ENCODE results near the gene HOXC4. TPM values are rescaled to one million over a fixed set of nuclear protein-coding genes. Genes with fewer than 3 reads are reported as not detected.
A peak's percentile ranks its signal among the peaks of the same experiment; 100 is the strongest.

Gene HOXC4
- total and polyA plus RNA-seq, 2 donors: 0.19 to 0.37 TPM

DNA sequence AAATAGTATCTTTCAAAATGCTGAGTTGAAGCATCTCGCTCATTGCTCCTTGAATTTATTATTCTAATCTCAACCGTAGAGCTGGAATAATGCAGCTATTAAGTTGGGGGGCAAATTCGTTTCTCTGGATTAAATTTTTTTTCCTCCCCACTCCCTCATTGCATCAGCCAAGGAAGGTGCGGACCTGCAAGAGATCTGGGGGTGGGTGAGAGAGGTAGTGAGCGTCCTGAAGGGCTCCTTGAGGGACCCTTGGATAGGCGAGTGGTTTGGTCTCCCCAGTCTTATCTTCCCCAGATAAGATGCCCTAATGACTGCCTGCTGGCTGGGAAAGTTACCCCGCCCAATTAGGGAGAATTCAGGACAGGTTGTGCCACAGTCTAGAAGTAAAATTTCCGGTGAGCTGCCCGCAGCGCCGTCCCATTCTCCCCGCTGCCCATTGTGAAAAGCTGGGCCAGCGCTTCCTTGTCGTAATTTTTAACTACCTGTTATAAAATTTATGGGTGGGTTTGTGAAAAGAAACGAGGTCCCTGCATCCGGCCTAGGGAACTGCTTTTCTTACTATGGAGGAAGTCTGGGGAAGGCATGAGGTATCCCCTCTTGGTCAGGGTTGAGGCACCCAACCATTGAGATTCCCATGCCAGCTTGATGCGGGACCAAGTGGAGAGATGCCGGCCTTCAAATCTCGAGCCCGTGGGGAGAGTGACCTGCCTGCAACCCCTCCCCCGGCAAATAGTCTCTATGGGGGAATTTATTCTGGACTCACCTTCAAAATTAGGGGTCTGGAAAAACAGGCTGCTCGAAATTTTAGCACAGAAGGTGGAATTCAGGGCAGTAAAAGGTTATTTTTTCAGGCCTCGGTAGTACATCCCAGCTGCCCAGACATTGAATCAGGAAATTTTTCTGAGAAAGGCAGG lies 38.4 kb upstream of the HOXC4 start:
- peaks cover 3 to 23% of the 10 kb centered on the region in 2 donors for H3K4me1 ChIP-seq (ENCODE audit: control insufficient read depth in 2 of 2, insufficient read depth in 2 of 2, low read length in 2 of 2)
- H3K4me3 ChIP-seq (ENCODE audit: low read length in 2 of 2): no peak overlapping the region
- DNase-seq (ENCODE audit: low read depth in 6 of 9, low spot score in 9 of 9): no peak
- no peak overlapping the region for H3K27ac ChIP-seq (ENCODE audit: low read depth in 1 of 2, low read length in 1 of 2)
- peaks cover 0 to 13% of the 10 kb centered on the region in 2 donors for H3K9me3 ChIP-seq (ENCODE audit: control insufficient read depth in 2 of 2, insufficient read depth in 1 of 2, low read length in 1 of 2)
- WGBS: 9% methylated on average over 23 of the region's 23 CpGs
- H3K36me3 ChIP-seq (ENCODE audit: control insufficient read depth in 2 of 2, insufficient read depth in 2 of 2, low read length in 1 of 2): no peaks in the 10 kb centered on the region
- H3K27me3 ChIP-seq (ENCODE audit: control insufficient read depth in 2 of 2, insufficient read depth in 1 of 2, low read length in 1 of 2): peaks cover 84 to 100% of the 10 kb centered on the region in 2 donors

DNA sequence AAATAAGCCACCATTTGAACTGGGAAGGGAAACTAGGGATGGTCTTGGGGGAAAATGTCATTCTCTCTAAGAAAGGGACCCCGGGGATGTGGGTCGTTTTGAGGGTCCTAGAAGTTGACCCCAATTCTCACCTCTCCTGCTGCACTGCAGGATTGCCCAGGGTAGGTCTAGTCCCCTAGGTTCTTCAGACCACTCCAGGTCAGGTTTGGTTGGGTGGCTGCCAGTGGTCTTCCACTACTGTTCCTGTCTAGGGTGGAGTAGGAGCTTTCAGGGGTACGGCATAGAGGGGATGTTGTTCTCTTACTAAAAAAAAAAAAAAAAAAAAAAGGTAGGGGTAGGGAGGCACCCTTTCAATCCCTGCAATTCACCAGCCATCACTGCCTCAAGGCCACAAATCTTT lies 37.6 kb upstream of the HOXC4 start:
- H3K27me3 ChIP-seq (ENCODE audit: control insufficient read depth in 2 of 2, insufficient read depth in 1 of 2, low read length in 1 of 2): peaks cover 86 to 100% of the 10 kb centered on the region in 2 donors
- no peak overlapping the region for H3K27ac ChIP-seq (ENCODE audit: low read depth in 1 of 2, low read length in 1 of 2)
- DNase-seq (ENCODE audit: low read depth in 6 of 9, low spot score in 9 of 9): no peak
- H3K4me3 ChIP-seq (ENCODE audit: low read length in 2 of 2): no peak overlapping the region
- H3K36me3 ChIP-seq (ENCODE audit: control insufficient read depth in 2 of 2, insufficient read depth in 2 of 2, low read length in 1 of 2): no peaks in the 10 kb centered on the region
- WGBS: 20% methylated on average over 3 of the region's 3 CpGs
- H3K4me1 ChIP-seq (ENCODE audit: control insufficient read depth in 2 of 2, insufficient read depth in 2 of 2, low read length in 2 of 2): peaks cover 3 to 23% of the 10 kb centered on the region in 2 donors
- peaks cover 0 to 12% of the 10 kb centered on the region in 2 donors for H3K9me3 ChIP-seq (ENCODE audit: control insufficient read depth in 2 of 2, insufficient read depth in 1 of 2, low read length in 1 of 2)

DNA sequence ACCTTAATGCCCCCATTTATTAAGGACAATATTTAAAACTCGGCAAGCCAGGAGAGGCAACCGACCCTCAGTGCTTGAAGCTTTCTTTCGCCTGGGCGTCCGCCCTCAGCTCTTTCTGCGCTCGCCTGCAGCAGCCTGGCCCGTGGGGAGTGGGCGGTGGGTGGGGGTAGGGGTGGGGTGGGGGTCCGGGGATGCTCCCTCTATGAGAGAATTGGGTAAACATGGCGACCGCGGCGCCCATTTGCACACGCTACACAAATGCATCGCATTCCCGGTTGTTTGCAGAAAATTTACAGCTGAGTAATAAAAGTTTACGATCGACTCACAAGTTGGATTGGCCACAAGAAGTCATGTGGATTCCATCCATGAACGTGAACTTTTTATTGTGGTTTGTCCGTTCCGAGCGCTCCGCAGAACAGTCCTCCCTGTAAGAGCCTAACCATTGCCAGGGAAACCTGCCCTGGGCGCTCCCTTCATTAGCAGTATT lies 37.1 kb upstream of the HOXC4 start:
- no peak overlapping the region for H3K27ac ChIP-seq (ENCODE audit: low read depth in 1 of 2, low read length in 1 of 2)
- no peak for DNase-seq (ENCODE audit: low read depth in 6 of 9, low spot score in 9 of 9)
- no peak overlapping the region for H3K4me3 ChIP-seq (ENCODE audit: low read length in 2 of 2)

DNA sequence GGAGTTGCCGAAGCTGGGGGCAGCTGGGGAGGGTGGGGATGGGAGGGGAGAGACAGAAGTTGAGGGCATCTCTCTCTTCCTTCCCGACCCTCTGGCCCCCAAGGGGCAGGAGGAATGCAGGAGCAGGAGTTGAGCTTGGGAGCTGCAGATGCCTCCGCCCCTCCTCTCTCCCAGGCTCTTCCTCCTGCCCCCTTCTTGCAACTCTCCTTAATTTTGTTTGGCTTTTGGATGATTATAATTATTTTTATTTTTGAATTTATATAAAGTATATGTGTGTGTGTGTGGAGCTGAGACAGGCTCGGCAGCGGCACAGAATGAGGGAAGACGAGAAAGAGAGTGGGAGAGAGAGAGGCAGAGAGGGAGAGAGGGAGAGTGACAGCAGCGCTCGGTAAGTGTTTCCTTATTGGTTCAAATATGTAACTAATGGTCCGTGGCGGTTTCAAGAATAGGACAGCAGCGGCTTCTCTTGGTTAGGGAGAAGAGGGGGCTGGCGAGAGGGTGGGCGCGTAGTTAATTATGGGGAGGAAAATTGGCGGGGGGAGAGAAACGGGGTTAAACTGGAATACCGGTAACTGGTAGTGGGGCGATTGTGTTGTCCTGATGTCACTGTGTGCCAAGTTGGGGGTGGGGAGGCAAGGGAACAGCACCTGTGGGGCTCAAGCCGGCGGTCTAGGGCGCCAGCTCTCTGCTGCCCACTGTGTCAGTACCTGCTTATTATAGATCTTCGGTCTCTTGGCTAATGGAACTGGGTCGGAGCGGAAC lies 36.4 kb upstream of the HOXC4 start:
- Histone ChIP-seq H3K36me3 (ENCODE audit: control insufficient read depth in 2 of 2, insufficient read depth in 2 of 2, low read length in 1 of 2) (no peaks in the 10 kb centered on the region), H3K4me1 (ENCODE audit: control insufficient read depth in 2 of 2, insufficient read depth in 2 of 2, low read length in 2 of 2) (peaks cover 3 to 23% of the 10 kb centered on the region in 2 donors), H3K9me3 (ENCODE audit: control insufficient read depth in 2 of 2, insufficient read depth in 1 of 2, low read length in 1 of 2) (peaks cover 0 to 16% of the 10 kb centered on the region in 2 donors), H3K27me3 (ENCODE audit: control insufficient read depth in 2 of 2, insufficient read depth in 1 of 2, low read length in 1 of 2) (peaks cover 89 to 100% of the 10 kb centered on the region in 2 donors), H3K4me3 (ENCODE audit: low read length in 2 of 2) (peak overlapping the region; percentile 32 to 49), H3K27ac (ENCODE audit: low read depth in 1 of 2, low read length in 1 of 2) (no peak overlapping the region)
- WGBS: 5% methylated on average over 24 of the region's 24 CpGs
- no peak for DNase-seq (ENCODE audit: low read depth in 6 of 9, low spot score in 9 of 9)

More for the DNA sequence above, 37.1 kb upstream of the HOXC4 start:
- 7% methylated on average over 25 of the region's 25 CpGs for WGBS
- peaks cover 87 to 100% of the 10 kb centered on the region in 2 donors for H3K27me3 ChIP-seq (ENCODE audit: control insufficient read depth in 2 of 2, insufficient read depth in 1 of 2, low read length in 1 of 2)
- H3K9me3 ChIP-seq (ENCODE audit: control insufficient read depth in 2 of 2, insufficient read depth in 1 of 2, low read length in 1 of 2): peaks cover 0 to 16% of the 10 kb centered on the region in 2 donors
- no peaks in the 10 kb centered on the region for H3K36me3 ChIP-seq (ENCODE audit: control insufficient read depth in 2 of 2, insufficient read depth in 2 of 2, low read length in 1 of 2)
- peaks cover 3 to 23% of the 10 kb centered on the region in 2 donors for H3K4me1 ChIP-seq (ENCODE audit: control insufficient read depth in 2 of 2, insufficient read depth in 2 of 2, low read length in 2 of 2)

DNA sequence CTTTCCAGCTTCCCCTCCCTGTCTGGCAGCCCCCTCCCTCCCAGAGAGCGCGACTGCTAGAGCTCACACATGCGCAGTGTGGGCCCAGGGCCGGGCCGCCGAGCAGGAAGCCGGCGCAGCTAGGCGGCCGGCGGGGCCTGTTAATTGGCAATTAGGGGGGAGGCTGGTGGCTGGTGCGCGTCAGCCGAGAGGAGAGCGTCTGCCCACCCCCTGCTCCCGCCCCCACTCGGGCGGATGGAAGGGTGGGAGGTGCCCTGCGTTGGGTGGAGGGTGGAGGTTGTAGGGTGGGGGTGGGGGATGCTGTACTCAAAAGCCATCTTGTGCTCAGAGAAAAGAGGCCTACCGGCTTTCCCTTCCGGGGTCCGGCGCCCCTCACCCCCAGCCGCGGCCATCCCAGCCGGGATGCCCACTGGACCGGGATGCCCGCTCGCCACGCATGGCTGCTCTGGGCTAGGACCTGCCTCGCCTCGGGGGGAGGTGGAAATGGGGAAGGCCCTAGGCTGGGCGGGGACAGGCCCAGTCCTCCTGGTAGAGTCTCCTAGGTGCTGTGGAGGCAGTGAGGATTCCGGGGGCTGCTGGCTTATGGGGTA lies 35.7 kb upstream of the HOXC4 start:
- Histone ChIP-seq H3K4me3 (ENCODE audit: low read length in 2 of 2) (peak overlapping the region; percentile 32 to 49), H3K27ac (ENCODE audit: low read depth in 1 of 2, low read length in 1 of 2) (no peak overlapping the region), H3K9me3 (ENCODE audit: control insufficient read depth in 2 of 2, insufficient read depth in 1 of 2, low read length in 1 of 2) (peaks cover 0 to 16% of the 10 kb centered on the region in 2 donors), H3K27me3 (ENCODE audit: control insufficient read depth in 2 of 2, insufficient read depth in 1 of 2, low read length in 1 of 2) (peaks cover 90 to 100% of the 10 kb centered on the region in 2 donors), H3K36me3 (ENCODE audit: control insufficient read depth in 2 of 2, insufficient read depth in 2 of 2, low read length in 1 of 2) (no peaks in the 10 kb centered on the region), H3K4me1 (ENCODE audit: control insufficient read depth in 2 of 2, insufficient read depth in 2 of 2, low read length in 2 of 2) (peaks cover 3 to 23% of the 10 kb centered on the region in 2 donors)
- DNase-seq (ENCODE audit: low read depth in 6 of 9, low spot score in 9 of 9): peak in 7 of 9 donors; percentile 30 to 79 (median 55)
- WGBS: 3% methylated on average over 34 of the region's 34 CpGs

DNA sequence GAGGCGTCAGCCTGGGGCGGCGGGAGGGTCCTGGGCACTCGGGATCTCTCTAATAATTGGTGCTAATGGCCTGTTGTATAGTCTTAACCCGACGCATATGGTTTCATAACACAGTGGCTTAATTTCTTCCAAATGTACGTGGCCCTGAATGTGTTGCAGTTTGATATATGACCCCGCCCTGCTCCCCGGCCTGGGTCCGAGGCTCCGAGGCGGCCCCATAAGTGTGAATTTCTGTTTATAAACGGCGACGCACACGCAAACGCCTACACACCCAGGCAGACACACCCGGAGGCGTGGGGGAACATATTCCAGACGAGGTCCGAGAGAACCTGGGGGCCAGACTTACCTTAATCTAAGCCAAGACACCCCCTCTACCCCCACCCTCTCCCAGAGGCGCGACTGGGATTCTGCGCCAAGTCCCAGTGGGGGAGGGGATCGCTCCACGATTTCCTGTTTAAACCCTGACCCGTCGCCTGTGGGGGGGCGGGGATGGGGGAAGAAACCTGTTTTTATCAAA lies 35.1 kb upstream of the HOXC4 start:
- Histone ChIP-seq H3K4me3 (ENCODE audit: low read length in 2 of 2) (peak overlapping the region; percentile 32 to 49), H3K4me1 (ENCODE audit: control insufficient read depth in 2 of 2, insufficient read depth in 2 of 2, low read length in 2 of 2) (peaks cover 3 to 23% of the 10 kb centered on the region in 2 donors), H3K27ac (ENCODE audit: low read depth in 1 of 2, low read length in 1 of 2) (no peak overlapping the region), H3K36me3 (ENCODE audit: control insufficient read depth in 2 of 2, insufficient read depth in 2 of 2, low read length in 1 of 2) (no peaks in the 10 kb centered on the region), H3K9me3 (ENCODE audit: control insufficient read depth in 2 of 2, insufficient read depth in 1 of 2, low read length in 1 of 2) (peaks cover 0 to 16% of the 10 kb centered on the region in 2 donors), H3K27me3 (ENCODE audit: control insufficient read depth in 2 of 2, insufficient read depth in 1 of 2, low read length in 1 of 2) (peaks cover 91 to 100% of the 10 kb centered on the region in 2 donors)
- DNase-seq (ENCODE audit: low read depth in 6 of 9, low spot score in 9 of 9): no peak
- 24% methylated on average over 29 of the region's 29 CpGs for WGBS

DNA sequence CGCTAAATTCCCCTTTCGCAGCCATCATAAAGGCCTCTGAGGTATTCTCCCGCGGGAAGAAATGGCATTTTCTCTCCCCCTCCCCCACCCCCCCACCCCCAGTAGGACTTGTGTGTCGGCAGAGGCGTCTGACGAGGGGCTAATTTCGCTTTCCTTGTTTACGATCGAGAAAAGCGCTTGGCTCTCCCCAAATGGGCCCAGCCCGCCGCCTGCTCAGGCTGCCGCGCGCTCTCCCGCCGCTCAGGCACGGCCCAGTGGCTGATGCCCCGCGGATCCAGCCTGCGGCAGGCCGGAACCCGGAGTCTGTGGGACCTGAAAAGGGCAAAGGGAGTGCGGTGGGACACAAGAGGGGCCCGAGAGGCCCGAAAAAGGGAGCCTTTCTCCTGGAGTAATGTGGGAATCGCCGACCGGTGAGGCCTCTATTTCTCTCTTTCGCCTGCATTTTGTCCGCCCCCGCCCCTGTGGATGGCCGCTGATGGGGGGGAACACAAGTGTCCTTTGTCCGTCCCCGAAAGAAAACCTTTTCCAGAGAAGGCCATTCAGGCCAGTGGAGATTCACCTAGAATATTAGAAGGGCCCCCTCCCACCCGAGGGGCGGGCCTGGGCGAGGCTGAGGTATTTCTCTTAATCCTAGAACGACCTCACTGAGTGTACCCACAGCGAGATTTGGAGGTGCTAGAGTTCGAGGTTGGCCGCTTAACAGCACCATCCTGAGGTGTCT lies 34.4 kb upstream of the HOXC4 start:
- Histone ChIP-seq H3K27ac (ENCODE audit: low read depth in 1 of 2, low read length in 1 of 2) (no peak overlapping the region), H3K4me1 (ENCODE audit: control insufficient read depth in 2 of 2, insufficient read depth in 2 of 2, low read length in 2 of 2) (peaks cover 3 to 23% of the 10 kb centered on the region in 2 donors), H3K9me3 (ENCODE audit: control insufficient read depth in 2 of 2, insufficient read depth in 1 of 2, low read length in 1 of 2) (peaks cover 0 to 16% of the 10 kb centered on the region in 2 donors), H3K4me3 (ENCODE audit: low read length in 2 of 2) (peak overlapping the region in 1 of 2 donors; percentile 15), H3K27me3 (ENCODE audit: control insufficient read depth in 2 of 2, insufficient read depth in 1 of 2, low read length in 1 of 2) (peaks cover 95 to 100% of the 10 kb centered on the region in 2 donors), H3K36me3 (ENCODE audit: control insufficient read depth in 2 of 2, insufficient read depth in 2 of 2, low read length in 1 of 2) (no peaks in the 10 kb centered on the region)
- DNase-seq (ENCODE audit: low read depth in 6 of 9, low spot score in 9 of 9): no peak
- WGBS: 18% methylated on average over 43 of the region's 43 CpGs

DNA sequence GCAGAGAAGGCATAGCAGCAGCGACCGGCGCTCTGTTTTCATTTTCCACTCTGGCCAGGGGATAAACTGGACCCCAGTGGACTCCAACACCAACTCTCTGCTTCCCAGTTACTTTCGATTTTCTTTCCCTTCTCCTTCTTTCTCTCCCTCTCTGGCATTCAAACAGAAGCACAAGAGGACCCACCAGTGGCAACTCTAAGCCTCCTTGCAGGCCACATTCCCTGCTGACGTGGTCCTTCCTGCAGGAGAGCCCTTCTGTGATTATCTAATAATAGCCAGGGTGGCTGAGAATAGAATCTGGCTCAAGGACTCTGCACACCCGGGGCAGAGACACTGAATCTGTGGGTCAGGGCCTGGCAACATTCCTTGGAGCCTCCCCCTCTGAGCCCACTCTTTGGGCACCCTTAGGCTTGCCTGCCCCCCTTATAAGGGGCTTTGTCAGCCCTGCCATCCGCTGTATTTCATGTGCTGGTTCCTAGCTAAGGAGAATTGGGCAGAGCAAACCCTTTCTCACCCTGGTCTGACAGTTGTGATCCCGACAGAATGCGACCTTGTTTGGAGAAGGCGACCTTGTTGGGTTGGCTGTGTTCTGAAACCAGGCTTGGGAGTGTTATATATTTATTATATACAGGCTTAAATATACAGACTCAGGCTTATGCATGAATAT lies 33.6 kb upstream of the HOXC4 start:
- peaks cover 0 to 16% of the 10 kb centered on the region in 2 donors for H3K9me3 ChIP-seq (ENCODE audit: control insufficient read depth in 2 of 2, insufficient read depth in 1 of 2, low read length in 1 of 2)
- no peaks in the 10 kb centered on the region for H3K36me3 ChIP-seq (ENCODE audit: control insufficient read depth in 2 of 2, insufficient read depth in 2 of 2, low read length in 1 of 2)
- no peak overlapping the region for H3K27ac ChIP-seq (ENCODE audit: low read depth in 1 of 2, low read length in 1 of 2)
- no peak for DNase-seq (ENCODE audit: low read depth in 6 of 9, low spot score in 9 of 9)
- H3K4me1 ChIP-seq (ENCODE audit: control insufficient read depth in 2 of 2, insufficient read depth in 2 of 2, low read length in 2 of 2): peaks cover 3 to 23% of the 10 kb centered on the region in 2 donors
- H3K27me3 ChIP-seq (ENCODE audit: control insufficient read depth in 2 of 2, insufficient read depth in 1 of 2, low read length in 1 of 2): peaks cover 93 to 100% of the 10 kb centered on the region in 2 donors
- WGBS: 32% methylated on average over 10 of the region's 10 CpGs
- H3K4me3 ChIP-seq (ENCODE audit: low read length in 2 of 2): no peak overlapping the region
